Heart left ventricle (tissue), 16 donors: ENCODE data around the gene SMPD3. TPM values are rescaled to one million over a fixed set of nuclear protein-coding genes. Genes with fewer than 3 reads are reported as not detected.

Source experiments
- ATAC-seq, 4 donors: fragments of 200-7000 bp; cut with Tn5 transposase; one replicate each; pipeline ENCODE4 v1.9.1; 2020 to 2022; ENCODE audit warnings: moderate library complexity in 4 of 4, mild to moderate bottlenecking in 3 of 4, moderate number of reproducible peaks in 1 of 4
- DNase-seq, 5 donors: peaks; one replicate each; pipeline ENCODE4 v3.0.0-alpha.2; 2020
- H3K27ac ChIP-seq, 12 donors: fragments of 200-600 bp; sonication (generic) in 4 of 12; one replicate each; pipeline versions ENCODE4 v1.5.0 to v1.8.0; 2016 to 2022; ENCODE audit warnings: mild to moderate bottlenecking in 2 of 12
- H3K27me3 ChIP-seq, 9 donors: fragments of 200-600 bp; sonication (generic) in 2 of 9; one replicate each; pipeline versions ENCODE4 v1.5.1 to v1.8.0; 2016 to 2022; ENCODE audit warnings: mild to moderate bottlenecking in 3 of 9
- H3K36me3 ChIP-seq, 9 donors: fragments of 200-600 bp; sonication (generic) in 2 of 9; one replicate each; pipeline versions ENCODE4 v1.5.0 to v1.8.0; 2018 to 2022; ENCODE audit warnings: mild to moderate bottlenecking in 2 of 9
- H3K4me1 ChIP-seq, 12 donors: fragments of 200-600 bp; sonication (generic) in 4 of 12; one replicate each; pipeline versions ENCODE4 v1.5.0 to v1.8.0; 2016 to 2022; ENCODE audit warnings: mild to moderate bottlenecking in 3 of 12
- H3K4me3 ChIP-seq, 12 donors: fragments of 200-600 bp; sonication (generic) in 4 of 12; one replicate each; pipeline versions ENCODE4 v1.5.0 to v1.8.0; 2017 to 2022; ENCODE audit warnings: mild to moderate bottlenecking in 9 of 12, moderate library complexity in 4 of 12
- H3K9me3 ChIP-seq, 12 donors: fragments of 200-600 bp; sonication (generic) in 4 of 12; one replicate each; pipeline versions ENCODE4 v1.5.0 to v1.8.0; 2016 to 2022; ENCODE audit warnings: mild to moderate bottlenecking in 1 of 12
- CTCF ChIP-seq, 12 donors: fragments of 200-600 bp; sonication (generic) in 4 of 12; IDR thresholded peaks; one replicate each; pipeline versions ENCODE4 v1.5.0 to v1.8.0; 2018 to 2022; ENCODE audit warnings: antibody characterized with exemption in 12 of 12, mild to moderate bottlenecking in 5 of 12
- POLR2A ChIP-seq, 2 donors: fragments of 450-650 bp; IDR thresholded peaks; one replicate each; pipeline ENCODE4 v1.6.1; 2017; ENCODE audit warnings: antibody characterized with exemption in 2 of 2, mild to moderate bottlenecking in 2 of 2, moderate library complexity in 2 of 2
- WGBS, 4 donors: extraction: QIAGEN DNeasy Blood & Tissue Kit in 2 of 4; methylation state at CpG; one replicate each; pipeline versions ENCODE4 v1.1.5 to v1.1.7; 2013 to 2018; 5-methylcytosine and 5-hydroxymethylcytosine counted together
- intact Hi-C, 10 donors: fragments of 100-400 bp; cut with DNase I; formaldehyde crosslinking; loops; one replicate each; pipeline versions ENCODE4 v1.11.1 to v1.14.2; 2022
- polyA plus RNA-seq, 2 donors: library from polyadenylated mRNA; stranded (reverse); fragments of 200-250 nt; gene quantifications; one replicate each; pipeline ENCODE4 v1.2.3, GENCODE V29; 2013
- total RNA-seq, 9 donors: library from RNA; depleted of rRNA in 2 of 9; stranded (reverse); fragments of >200 nt in 2 of 9; fragmentation: NEBNext Ultra II Directional in 3 of 9; extraction: Animal tissue kit (Norgen Biotek cat#: 25700) in 3 of 9; gene quantifications; one replicate each; pipeline versions ENCODE4 v1.1.0 to v1.2.4, GENCODE V29; 2016 to 2023
- donor health status: ischemic (EF 13 %, LVEDD 7.1; RV severe dilation, severe dysfunction).
- donor health status: healthy with polysubstance abuse.
- donor health status: DM: no; HTN: yes; CAD: no.
- donor health status: DM: no; HTN: no; CAD: no.
- donor health status: ischemic (EF 25% LVEDD 6.9; RV normal size, moderate dysfunction).
- donor health status: ischemic (EF 25% LVEDD 5.7; RV mildly dilated, moderate dysfunction).
- donor health status: healthy.
- donor health status: DM: yes; HTN: yes; CAD: no.
- donor health status: ischemic (EF 35%, LVEDD 5.7; RV mildly dilated, moderate dysfunction).
- donor health status: nonischemic (EF 11% LVEDD 7.7; RV severe dilation, severe dysfunction).
- donor health status: DM: yes; HTN: yes; CAD: no.
- donor health status: PGD.
- donor health status: ischemic (EF 29% LVEDD 5.4; RV normal size, mild dysfunction).
- donor health status: nonischemic (EF 23%, LVEDD 6.1; RV moderate dilation, normal function).

The SMPD3 gene
- total and polyA plus RNA-seq, 11 donors = 0.07 to 14.4 (median 0.17) TPM; not detected in 3

DNA sequence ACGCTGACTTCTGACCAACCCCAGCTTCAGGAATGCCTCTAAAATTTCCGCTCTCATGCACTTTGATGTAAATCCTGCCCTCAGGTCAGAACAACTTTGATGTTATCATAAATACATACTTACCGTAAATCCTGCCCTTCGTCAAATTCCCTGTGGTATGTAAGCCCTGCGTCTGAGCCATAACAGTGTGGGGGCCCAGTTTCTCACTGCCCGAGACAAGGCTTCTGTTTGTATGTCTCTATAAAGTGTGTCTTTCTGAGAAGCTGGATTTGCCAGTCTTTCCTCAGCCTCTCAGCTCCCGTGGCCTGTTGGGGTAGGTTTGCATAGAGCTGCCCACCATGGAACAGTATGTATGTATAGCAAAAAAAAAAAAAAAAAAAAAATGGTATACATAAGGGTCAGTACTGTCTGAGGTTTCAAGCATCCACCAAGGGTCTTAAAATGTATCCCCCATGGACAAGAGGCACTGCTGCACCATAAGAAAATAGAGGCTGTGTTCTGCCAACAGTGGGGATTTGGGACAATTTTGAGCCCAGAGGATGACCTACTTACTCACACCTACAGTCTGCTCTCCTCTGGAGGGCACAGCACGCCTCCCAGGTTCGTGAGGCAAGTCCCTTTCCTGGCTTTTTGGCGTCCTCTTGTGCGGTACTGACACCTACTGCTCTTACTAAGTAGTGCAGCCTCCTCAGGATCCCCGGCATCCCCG, 120.0 kb downstream of the SMPD3 start:
- intact Hi-C loops = loop anchor here (1.0 to 10.0 kb wide), 10 partner anchors 66 to 244 kb away; partner anchors contain the start of genes SLC7A6 (in 2 of the 10) and NFATC3 (in 1 of the 10)
- no peak overlapping the region for H3K4me3 ChIP-seq
- H3K9me3 ChIP-seq = no peaks in the 10 kb centered on the region
- peaks cover 0 to 27% (median 7%) of the 10 kb centered on the region in 12 donors for H3K4me1 ChIP-seq
- TF ChIP-seq CTCF (IDR thresholded peaks at IDR 0.05) (peak; percentile 85 to 97 (median 92)), POLR2A (IDR thresholded peaks at IDR 0.05) (no peak)
- peak; percentile 76 to 84 (median 81) for DNase-seq
- WGBS, 4 donors = 37 to 42% (median 40%) methylated on average over 13 of the region's 13 CpGs
- no peak overlapping the region for H3K27ac ChIP-seq
- no peaks in the 10 kb centered on the region for H3K27me3 ChIP-seq
- peak; percentile 85 to 95 (median 94) for ATAC-seq
- peaks cover 0 to 79% (median 46%) of the 10 kb centered on the region in 9 donors for H3K36me3 ChIP-seq

DNA sequence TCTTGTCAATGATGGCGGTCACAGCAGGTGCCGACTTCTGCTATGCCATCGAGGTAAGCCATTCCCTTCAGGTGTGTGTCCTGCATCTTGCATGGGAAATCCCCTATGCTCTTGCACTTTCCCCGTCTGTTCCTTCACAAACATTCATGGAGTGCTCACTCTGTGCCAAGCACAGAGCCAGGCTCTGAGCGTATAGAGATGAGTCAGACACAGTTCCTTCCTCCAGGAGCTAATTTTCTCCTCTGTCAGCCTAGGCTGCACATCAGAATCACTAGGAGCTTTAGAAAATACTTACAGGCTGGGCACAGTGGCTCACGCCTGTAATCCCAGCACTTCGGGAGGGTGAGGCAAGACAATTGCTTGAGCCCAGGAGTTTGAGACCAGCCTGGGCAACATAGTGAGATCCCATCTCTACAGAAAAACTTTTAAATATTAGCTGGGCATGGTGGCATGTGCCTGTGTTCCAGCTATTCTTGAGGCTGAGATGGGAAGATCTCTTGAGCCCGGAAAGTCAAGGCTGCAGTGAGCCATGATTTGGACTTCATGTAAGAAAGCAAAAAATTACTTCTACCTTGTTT, 123.4 kb downstream of the SMPD3 start:
- H3K4me3 ChIP-seq = no peak overlapping the region
- no peaks in the 10 kb centered on the region for H3K27me3 ChIP-seq
- H3K4me1 ChIP-seq = peaks cover 0 to 7% (median 0%) of the 10 kb centered on the region in 12 donors
- no peak overlapping the region for H3K27ac ChIP-seq
- TF ChIP-seq CTCF (IDR thresholded peaks at IDR 0.05) (no peak), POLR2A (IDR thresholded peaks at IDR 0.05) (no peak)
- DNase-seq (no peak), ATAC-seq (no peak)
- 89 to 96% (median 93%) methylated on average over 8 of the region's 8 CpGs for WGBS, 4 donors
- intact Hi-C loops = loop anchor here in 5 of 10 donors (5.0 to 10.0 kb wide), 4 partner anchors 63 to 240 kb away; partner anchors contain the start of genes SLC7A6 (in 2 of the 5) and NFATC3 (in 1 of the 5)
- peaks cover 0 to 84% (median 75%) of the 10 kb centered on the region in 9 donors for H3K36me3 ChIP-seq
- no peaks in the 10 kb centered on the region for H3K9me3 ChIP-seq

DNA sequence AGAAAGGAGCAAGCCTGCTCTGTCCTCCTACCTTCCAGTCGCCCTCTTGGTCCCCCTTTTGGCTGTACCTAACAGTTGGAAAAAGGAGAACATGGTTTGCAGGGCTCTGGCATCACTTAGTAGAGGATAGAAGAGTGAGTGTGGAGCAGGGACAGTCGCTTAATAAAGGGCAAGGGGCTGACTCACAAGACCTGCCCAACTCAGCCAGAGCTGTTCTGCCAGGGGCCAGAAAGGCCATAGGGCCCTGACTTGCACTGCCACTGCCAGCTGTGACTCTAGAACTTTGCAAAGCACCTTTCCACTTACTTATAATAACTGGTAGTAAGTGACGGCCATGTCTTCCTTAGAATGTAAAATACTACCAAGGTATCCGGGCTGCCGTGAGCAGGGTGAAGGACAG, 124.0 kb downstream of the SMPD3 start:
- WGBS, 4 donors = 91 to 96% (median 94%) methylated on average over 2 to 5 of the region's 5 CpGs
- Histone ChIP-seq H3K4me1 (peaks cover 0 to 7% (median 0%) of the 10 kb centered on the region in 12 donors), H3K4me3 (no peak overlapping the region), H3K9me3 (no peaks in the 10 kb centered on the region), H3K27me3 (no peaks in the 10 kb centered on the region), H3K27ac (no peak overlapping the region), H3K36me3 (peaks cover 0 to 81% (median 72%) of the 10 kb centered on the region in 9 donors)
- DNase-seq (no peak), ATAC-seq (no peak)
- intact Hi-C loops = loop anchor here in 3 of 10 donors (10.0 kb wide), 2 partner anchors 230 to 240 kb away; partner anchors contain the start of gene NFATC3 (in 1 of the 3)
- TF ChIP-seq CTCF (IDR thresholded peaks at IDR 0.05) (no peak), POLR2A (IDR thresholded peaks at IDR 0.05) (no peak)
